Measurements from ENCODE around the gene HEXIM2. TPM values are rescaled to one million over a fixed set of nuclear protein-coding genes. Genes with fewer than 3 reads are reported as not detected.

Gene HEXIM2
- total and polyA plus RNA-seq, 2 of the 13 experiments (the other 11 are each of a cell fraction or from before 2014, with no cell fraction given) = 27.1 to 32.4 TPM

DNA sequence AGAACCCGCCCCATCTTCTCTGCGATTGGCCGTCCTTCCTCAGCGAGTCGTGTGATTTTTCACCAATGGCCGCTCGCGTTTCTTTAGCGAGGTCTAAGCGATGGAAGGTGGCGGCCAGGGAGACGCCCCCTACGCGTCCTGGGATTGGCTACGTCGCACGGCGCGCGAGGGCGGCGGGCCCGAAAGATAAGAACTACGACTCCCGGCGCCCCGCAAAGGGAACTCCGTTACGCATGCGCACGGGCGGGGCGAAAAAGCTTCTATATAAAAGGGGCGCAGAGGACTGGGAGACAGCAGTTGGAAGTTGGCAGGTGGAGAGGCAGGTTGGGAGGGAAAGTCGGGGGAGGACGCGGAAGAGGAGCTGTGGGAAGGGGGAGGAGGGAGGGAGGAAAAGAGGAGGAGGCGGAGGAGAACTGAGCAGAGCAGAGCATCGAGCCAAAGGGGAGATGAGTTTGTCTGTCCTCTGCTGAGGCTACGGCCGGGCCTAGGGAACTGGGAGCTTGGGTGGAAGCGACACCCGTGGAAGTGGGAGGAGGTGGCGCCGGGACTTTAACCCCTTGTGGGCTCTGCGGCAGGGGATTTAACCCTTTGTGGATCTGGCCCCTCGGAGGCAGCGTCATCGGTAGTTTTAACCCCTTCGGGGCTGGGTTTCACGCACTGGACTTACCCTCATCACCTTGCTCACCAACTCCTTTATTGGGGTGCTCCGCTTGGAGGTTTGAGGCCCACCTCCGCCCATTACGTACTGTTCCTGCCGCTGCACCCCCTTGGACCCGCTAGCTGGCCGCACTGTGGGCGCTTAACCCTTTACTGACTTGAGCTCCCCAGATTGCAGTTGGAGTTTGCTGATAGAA lies 13.3 kb upstream of the HEXIM2 start, which contains the start of gene HEXIM1 (continued):
- TF ChIP-seq, protein P1, sequence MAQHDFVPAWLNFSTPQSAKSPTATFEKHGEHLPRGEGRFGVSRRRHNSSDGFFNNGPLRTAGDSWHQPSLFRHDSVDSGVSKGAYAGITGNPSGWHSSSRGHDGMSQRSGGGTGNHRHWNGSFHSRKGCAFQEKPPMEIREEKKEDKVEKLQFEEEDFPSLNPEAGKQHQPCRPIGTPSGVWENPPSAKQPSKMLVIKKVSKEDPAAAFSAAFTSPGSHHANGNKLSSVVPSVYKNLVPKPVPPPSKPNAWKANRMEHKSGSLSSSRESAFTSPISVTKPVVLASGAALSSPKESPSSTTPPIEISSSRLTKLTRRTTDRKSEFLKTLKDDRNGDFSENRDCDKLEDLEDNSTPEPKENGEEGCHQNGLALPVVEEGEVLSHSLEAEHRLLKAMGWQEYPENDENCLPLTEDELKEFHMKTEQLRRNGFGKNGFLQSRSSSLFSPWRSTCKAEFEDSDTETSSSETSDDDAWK (CRISPR knock-in tag; IDR thresholded peaks at IDR 0.05) = no peak
- TF ChIP-seq SPEN (CRISPR knock-in tag; IDR thresholded peaks at IDR 0.05; ENCODE audit: low read depth) = peak; percentile 86
- peak; percentile 100 for TF ChIP-seq ZNF263 (CRISPR knock-in tag; IDR thresholded peaks at IDR 0.05)
- peak; percentile 83 for TF ChIP-seq THRA (CRISPR knock-in tag; IDR thresholded peaks at IDR 0.05; ENCODE audit: borderline replicate concordance)
- TF ChIP-seq, protein P2, sequence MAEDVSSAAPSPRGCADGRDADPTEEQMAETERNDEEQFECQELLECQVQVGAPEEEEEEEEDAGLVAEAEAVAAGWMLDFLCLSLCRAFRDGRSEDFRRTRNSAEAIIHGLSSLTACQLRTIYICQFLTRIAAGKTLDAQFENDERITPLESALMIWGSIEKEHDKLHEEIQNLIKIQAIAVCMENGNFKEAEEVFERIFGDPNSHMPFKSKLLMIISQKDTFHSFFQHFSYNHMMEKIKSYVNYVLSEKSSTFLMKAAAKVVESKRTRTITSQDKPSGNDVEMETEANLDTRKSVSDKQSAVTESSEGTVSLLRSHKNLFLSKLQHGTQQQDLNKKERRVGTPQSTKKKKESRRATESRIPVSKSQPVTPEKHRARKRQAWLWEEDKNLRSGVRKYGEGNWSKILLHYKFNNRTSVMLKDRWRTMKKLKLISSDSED (CRISPR knock-in tag; IDR thresholded peaks at IDR 0.05) = 0 out of 2 replicates have a peak, but pooled peaks have one; percentile 41
- no peak for TF ChIP-seq SYNCRIP (IDR thresholded peaks at IDR 0.05; ENCODE audit: insufficient read depth, low read depth, low read length)
- TF ChIP-seq ZFY (CRISPR knock-in tag; IDR thresholded peaks at IDR 0.05) = 0 out of 2 replicates have a peak, but pooled peaks have one; percentile 5
- TF ChIP-seq TP53 (CRISPR knock-in tag; conservative IDR thresholded peaks at IDR 0.05) = 0 out of 2 replicates have a peak, but pooled peaks have one; percentile 70
- TF ChIP-seq ZNF788 (CRISPR knock-in tag; IDR thresholded peaks at IDR 0.05; ENCODE audit: borderline replicate concordance) = no peak; the same call in 1 of the 2 replicates
- TF ChIP-seq SALL1 (CRISPR knock-in tag; IDR thresholded peaks at IDR 0.05) = peak; percentile 94
- TF ChIP-seq NFIC (IDR thresholded peaks at IDR 0.05; ENCODE audit: low read length) = peak; percentile 56; the same call in 1 of the 2 replicates
- peak; percentile 91; the same call in 1 of the 2 replicates for TF ChIP-seq ZNF232 (CRISPR knock-in tag; IDR thresholded peaks at IDR 0.05; ENCODE audit: borderline replicate concordance)
- TF ChIP-seq NCOA1 (CRISPR knock-in tag; IDR thresholded peaks at IDR 0.05) = no peak; the same call in 1 of the 2 replicates
- peak; percentile 41; the same call in 1 of the 2 replicates for TF ChIP-seq SOX5 (CRISPR knock-in tag; IDR thresholded peaks at IDR 0.05; ENCODE audit: borderline replicate concordance)
- TF ChIP-seq TSC22D2 (CRISPR knock-in tag; IDR thresholded peaks at IDR 0.05; ENCODE audit: borderline replicate concordance) = peak; percentile 68
- peak; percentile 86; the same call in 2 of the 3 replicates for TF ChIP-seq MXI1 (IDR thresholded peaks at IDR 0.05; ENCODE audit: borderline replicate concordance, low read depth, low read length)
- TF ChIP-seq ZBTB46 (CRISPR knock-in tag; IDR thresholded peaks at IDR 0.05; ENCODE audit: borderline replicate concordance) = peak; percentile 87; the same call in 1 of the 2 replicates
- 0 out of 2 replicates have a peak, but pooled peaks have one; percentile 35 for TF ChIP-seq ZNF678 (CRISPR knock-in tag; IDR thresholded peaks at IDR 0.05)
- no peak; the same call in 1 of the 2 replicates for TF ChIP-seq ZNF569 (CRISPR knock-in tag; IDR thresholded peaks at IDR 0.05; ENCODE audit: borderline replicate concordance)
- TF ChIP-seq ZNF431 (CRISPR knock-in tag; IDR thresholded peaks at IDR 0.05; ENCODE audit: borderline replicate concordance, low read depth) = no peak; the same call in 1 of the 2 replicates
